IMR-90 (cell line): Measurements from ENCODE around the gene CMC1. TPM values are rescaled to one million over a fixed set of nuclear protein-coding genes. Genes with fewer than 3 reads are reported as not detected.
"Not testable (repeated sequence)": the region's sequence is repeated elsewhere in the genome, so short reads cannot be mapped to it uniquely, and the experiment has no call there.

Experiments
- ATAC-seq: fragments of 200-7000 bp; cut with Tn5 transposase; 2 replicates; pipeline ENCODE4 v1.9.1; 2020; ENCODE audit warnings: low read depth, mild to moderate bottlenecking, moderate library complexity
- BruUV-seq: library from RNA; stranded (reverse); fragments of 400-500 nt; replicated peaks from 2 replicates; lab custom pipeline; 2021; lab: Mats Ljungman, UMichigan
- CTCF ChIA-PET: fragments of 300-600 bp; formaldehyde crosslinking; extraction: SDS; loops from one replicate; lab custom pipeline; 2021; ENCODE audit warnings: antibody characterized with exemption; lab: Yijun Ruan, JAX
- POLR2A ChIA-PET: fragments of 300-600 bp; sonication (Branson Sonifier 250); formaldehyde crosslinking; loops from one replicate; lab custom pipeline; 2022; ENCODE audit warnings: antibody characterized with exemption; ENCODE audit not compliant: unreplicated experiment; lab: Charles Lee
- DNase-seq: peaks from one replicate; pipeline ENCODE4 v3.0.0; 2013
- H2AFZ ChIP-seq: replicated peaks from 2 replicates; pipeline ENCODE3; 2013; ENCODE audit warnings: low read length, mild to moderate bottlenecking; ENCODE audit not compliant: poor library complexity
- H2AK5ac ChIP-seq: 2 replicates; pipeline ENCODE4 v1.6.1; 2013; ENCODE audit warnings: low read depth, low read length, inconsistent platforms
- H2AK9ac ChIP-seq: replicated peaks from 2 replicates; pipeline ENCODE3; 2013; ENCODE audit warnings: mild to moderate bottlenecking, low read depth, low read length, moderate library complexity; ENCODE audit not compliant: poor library complexity
- H2BK120ac ChIP-seq: 2 replicates; pipeline ENCODE4 v1.6.1; 2013; ENCODE audit warnings: low read depth, low read length, inconsistent platforms
- H2BK15ac ChIP-seq: 3 replicates; pipeline ENCODE4 v1.6.1; 2013; ENCODE audit warnings: low read depth, low read length, inconsistent platforms
- H2BK20ac ChIP-seq: 2 replicates; pipeline ENCODE4 v1.6.1; 2013; ENCODE audit warnings: low read depth, mild to moderate bottlenecking, inconsistent platforms, low read length, moderate library complexity
- H2BK5ac ChIP-seq: 2 replicates; pipeline ENCODE4 v1.6.1; 2013; ENCODE audit warnings: mild to moderate bottlenecking, low read depth, low read length, inconsistent platforms; ENCODE audit not compliant: poor library complexity, severe bottlenecking
- H3K14ac ChIP-seq: replicated peaks from 2 replicates; pipeline ENCODE4 v1.6.1; 2013; ENCODE audit warnings: low read depth, low read length, inconsistent platforms
- H3K18ac ChIP-seq: 2 replicates; pipeline ENCODE4 v1.6.1; 2013; ENCODE audit warnings: low read depth, low read length, control low read depth
- H3K23ac ChIP-seq: 2 replicates; pipeline ENCODE4 v1.6.1; 2013; ENCODE audit warnings: low read depth, low read length, inconsistent platforms
- H3K27ac ChIP-seq: 2 replicates; pipeline ENCODE4 v1.5.1; 2013; ENCODE audit warnings: mild to moderate bottlenecking, control low read depth, low read length; ENCODE audit not compliant: insufficient read depth
- H3K27me3 ChIP-seq: 2 replicates; pipeline ENCODE4 v1.6.1; 2013; ENCODE audit warnings: low read length; ENCODE audit not compliant: control insufficient read depth, insufficient read depth
- H3K36me3 ChIP-seq: 2 replicates; pipeline ENCODE4 v1.6.1; 2013; ENCODE audit warnings: low read length, mixed read lengths; ENCODE audit not compliant: control insufficient read depth, insufficient read depth
- H3K4ac ChIP-seq: 2 replicates; pipeline ENCODE4 v1.6.1; 2013; ENCODE audit warnings: low read depth, low read length, inconsistent platforms
- H3K4me1 ChIP-seq: 2 replicates; pipeline ENCODE4 v1.6.1; 2013; ENCODE audit warnings: low read length, mixed read lengths; ENCODE audit not compliant: control insufficient read depth, insufficient read depth
- H3K4me2 ChIP-seq: 2 replicates; pipeline ENCODE4 v1.6.1; 2013; ENCODE audit warnings: low read depth, mild to moderate bottlenecking, control low read depth, low read length, moderate library complexity
- H3K4me3 ChIP-seq: 2 replicates; pipeline ENCODE4 v1.5.1; 2013; ENCODE audit warnings: low read depth, mild to moderate bottlenecking, control low read depth, low read length, moderate library complexity; ENCODE audit not compliant: insufficient read depth
- H3K56ac ChIP-seq: 2 replicates; pipeline ENCODE4 v1.6.1; 2013; ENCODE audit warnings: low read length, inconsistent platforms; ENCODE audit not compliant: insufficient read depth; ENCODE audit errors: extremely low read depth
- H3K79me1 ChIP-seq, 2 experiments: 2 replicates each; pipeline ENCODE4 v1.6.1; 2013; ENCODE audit warnings: low read length in 2 of 2, inconsistent platforms in 1 of 2, low read depth in 1 of 2
- H3K9ac ChIP-seq: 2 replicates; pipeline ENCODE4 v1.6.1; 2013; ENCODE audit warnings: low read depth, low read length, control low read depth
- H3K9me1 ChIP-seq: 2 replicates; pipeline ENCODE4 v1.6.1; 2013; ENCODE audit warnings: low read length, inconsistent platforms; ENCODE audit not compliant: insufficient read depth
- H3K9me3 ChIP-seq: 2 replicates; pipeline ENCODE4 v1.6.1; 2013; ENCODE audit warnings: low read length; ENCODE audit not compliant: control insufficient read depth, insufficient read depth
- H4K20me1 ChIP-seq: 2 replicates; pipeline ENCODE4 v1.6.1; 2013; ENCODE audit warnings: low read length, inconsistent platforms; ENCODE audit not compliant: insufficient read depth
- H4K5ac ChIP-seq: 2 replicates; pipeline ENCODE4 v1.6.1; 2013; ENCODE audit warnings: mild to moderate bottlenecking, low read depth, low read length, control low read depth
- H4K8ac ChIP-seq, 2 experiments: 2 replicates each; pipeline ENCODE4 v1.6.1; 2013; ENCODE audit warnings: low read depth in 2 of 2, low read length in 2 of 2, control low read depth in 1 of 2, inconsistent platforms in 1 of 2
- H4K91ac ChIP-seq: 2 replicates; pipeline ENCODE4 v1.6.1; 2013; ENCODE audit warnings: low read depth, low read length, inconsistent platforms; ENCODE audit not compliant: insufficient read depth
- CEBPB ChIP-seq: IDR thresholded peaks from 2 replicates; pipeline ENCODE4 v1.6.1; 2012; ENCODE audit warnings: low read depth, low read length, improper control_type of control experiment
- CHD1 ChIP-seq: IDR thresholded peaks from 2 replicates; pipeline ENCODE4 v1.6.1; 2012; ENCODE audit warnings: low read depth, low read length, improper control_type of control experiment
- FOS ChIP-seq: fragments of 150-350 bp; IDR thresholded peaks from 2 replicates; pipeline ENCODE4 v1.6.1; 2016; ENCODE audit warnings: low read depth, low read length
- MXI1 ChIP-seq: IDR thresholded peaks from 2 replicates; pipeline ENCODE4 v1.6.1; 2012; ENCODE audit warnings: low read depth, mild to moderate bottlenecking, low read length, moderate library complexity, borderline replicate concordance
- RFX5 ChIP-seq: IDR thresholded peaks from 2 replicates; pipeline ENCODE4 v1.8.0; 2012; ENCODE audit warnings: low read depth, mild to moderate bottlenecking, low read length, moderate library complexity
- SMC3 ChIP-seq: fragments of 150-350 bp; IDR thresholded peaks from 2 replicates; pipeline ENCODE4 v1.6.1; 2016; ENCODE audit warnings: low read depth, mild to moderate bottlenecking, antibody characterized with exemption, low read length, moderate library complexity
- WGBS, 2 experiments: methylation state at CpG; one replicate each; pipeline versions ENCODE4 v1.1.5 to v1.1.7; 2013; ENCODE audit warnings: missing lambda C conversion rate in 2 of 2; ENCODE audit not compliant: insufficient read length in 1 of 2; ENCODE audit errors: extremely low coverage in 2 of 2; 5-methylcytosine and 5-hydroxymethylcytosine counted together
- dilution Hi-C: fragments of 300-500 bp; cut with HindIII; formaldehyde crosslinking; loops from one replicate; pipeline ENCODE4 v1.14.3; 2018; ENCODE audit warnings: low sequenced_read_pairs; ENCODE audit not compliant: unreplicated experiment
- in situ Hi-C: fragments of 300-500 bp; cut with MboI; formaldehyde crosslinking; loops from 3 replicates; pipeline ENCODE4 v1.14.3; 2019; ENCODE audit warnings: low sequenced_read_pairs, inconsistent platforms, mixed read lengths
- intact Hi-C: fragments of 100-400 bp; cut with micrococcal nuclease; formaldehyde crosslinking; loops from 2 replicates; pipeline ENCODE4 v1.10.0; 2022
- polyA plus RNA-seq, 3 experiments: library from polyadenylated mRNA; depleted of rRNA; stranded (reverse); fragments of >200 nt; gene quantifications; 2 replicates each; pipeline ENCODE4 v1.2.3, GENCODE V29; 2012; ENCODE audit warnings: low replicate concordance in 1 of 3
- total RNA-seq: library from RNA; depleted of rRNA; stranded (reverse); fragments of >200 nt; gene quantifications from 2 replicates; pipeline ENCODE4 v1.2.3, GENCODE V29; 2012
- TF ChIP-seq, protein P1 (sequence below): fragments of 150-350 bp; IDR thresholded peaks from 2 replicates; pipeline ENCODE4 v1.6.1; 2016; ENCODE audit warnings: low read depth, mild to moderate bottlenecking, low read length, moderate library complexity, borderline replicate concordance
- TF ChIP-seq, protein P2 (sequence below): fragments of 150-350 bp; IDR thresholded peaks from 2 replicates; pipeline ENCODE4 v1.6.1; 2017; ENCODE audit warnings: mild to moderate bottlenecking, antibody characterized with exemption, low read length, low read depth

The CMC1 gene
- total and polyA plus RNA-seq, 2 of the 4 experiments (the other 2 are of a cell fraction): 1.6 to 18.3 TPM

DNA sequence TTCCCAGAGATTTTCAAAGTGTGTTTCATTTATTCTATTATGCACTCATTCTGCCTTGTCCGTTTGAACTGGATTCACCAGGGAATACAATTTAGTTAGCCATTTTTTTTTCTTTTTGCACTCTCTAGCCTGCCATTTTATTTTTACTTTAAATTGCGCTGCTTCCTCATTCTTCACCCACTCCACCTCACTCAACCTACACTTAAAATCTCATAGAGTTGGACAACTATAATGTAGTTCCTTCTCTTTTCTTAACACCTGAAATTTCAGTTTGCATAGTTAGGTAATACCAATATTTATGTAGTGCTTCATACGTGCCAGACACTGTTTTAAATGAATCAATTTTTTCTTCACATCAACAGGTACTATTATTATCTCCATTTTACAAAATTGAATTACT lies 42.4 kb upstream of the CMC1 start:
- Histone ChIP-seq H3K18ac (no peak overlapping the region), H3K4me1 (no peaks in the 10 kb centered on the region), H3K4me3 (no peak overlapping the region), H3K27ac (no peak overlapping the region), H2AK5ac (no peak overlapping the region), H3K36me3 (no peaks in the 10 kb centered on the region), H3K9me1 (no peaks in the 10 kb centered on the region), H2BK5ac (no peak overlapping the region), H3K56ac (no peak overlapping the region), H2BK15ac (no peak overlapping the region), H4K8ac (no peak overlapping the region), H4K91ac (no peak overlapping the region), H3K23ac (no peak overlapping the region), H2AFZ (no peak overlapping the region), H4K20me1 (no peaks in the 10 kb centered on the region), H3K14ac (no peak overlapping the region), H3K9me3 (no peaks in the 10 kb centered on the region), H2AK9ac (no peak overlapping the region), H3K4me2 (no peak overlapping the region), H2BK120ac (no peak overlapping the region), H3K9ac (no peak overlapping the region), H2BK20ac (no peak overlapping the region), H3K27me3 (no peaks in the 10 kb centered on the region; the same call in 1 of the 2 replicates), H3K4ac (no peak overlapping the region), H3K79me1 (no peaks in the 10 kb centered on the region), H4K5ac (no peak overlapping the region)
- WGBS, 2 experiments: 100% methylated on average over 1 of the region's 3 CpGs; no CpG with 5 or more reads in 1 of the 2 experiments
- TF ChIP-seq RFX5 (no peak), FOS (no peak), CHD1 (no peak), MXI1 (no peak), SMC3 (no peak), CEBPB (no peak)
- TF ChIP-seq, protein P1, sequence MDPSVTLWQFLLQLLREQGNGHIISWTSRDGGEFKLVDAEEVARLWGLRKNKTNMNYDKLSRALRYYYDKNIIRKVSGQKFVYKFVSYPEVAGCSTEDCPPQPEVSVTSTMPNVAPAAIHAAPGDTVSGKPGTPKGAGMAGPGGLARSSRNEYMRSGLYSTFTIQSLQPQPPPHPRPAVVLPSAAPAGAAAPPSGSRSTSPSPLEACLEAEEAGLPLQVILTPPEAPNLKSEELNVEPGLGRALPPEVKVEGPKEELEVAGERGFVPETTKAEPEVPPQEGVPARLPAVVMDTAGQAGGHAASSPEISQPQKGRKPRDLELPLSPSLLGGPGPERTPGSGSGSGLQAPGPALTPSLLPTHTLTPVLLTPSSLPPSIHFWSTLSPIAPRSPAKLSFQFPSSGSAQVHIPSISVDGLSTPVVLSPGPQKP: no peak
- TF ChIP-seq, protein P2, sequence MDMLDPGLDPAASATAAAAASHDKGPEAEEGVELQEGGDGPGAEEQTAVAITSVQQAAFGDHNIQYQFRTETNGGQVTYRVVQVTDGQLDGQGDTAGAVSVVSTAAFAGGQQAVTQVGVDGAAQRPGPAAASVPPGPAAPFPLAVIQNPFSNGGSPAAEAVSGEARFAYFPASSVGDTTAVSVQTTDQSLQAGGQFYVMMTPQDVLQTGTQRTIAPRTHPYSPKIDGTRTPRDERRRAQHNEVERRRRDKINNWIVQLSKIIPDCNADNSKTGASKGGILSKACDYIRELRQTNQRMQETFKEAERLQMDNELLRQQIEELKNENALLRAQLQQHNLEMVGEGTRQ: no peak
- BruUV-seq: no TSS peak
- no peak for ATAC-seq
- in situ Hi-C loops (no loop called here), intact Hi-C loops (no loop called here), dilution Hi-C loops (no loop called here)
- ChIA-PET POLR2A (no interaction called here), CTCF (no interaction called here)
- DNase-seq: no peak

DNA sequence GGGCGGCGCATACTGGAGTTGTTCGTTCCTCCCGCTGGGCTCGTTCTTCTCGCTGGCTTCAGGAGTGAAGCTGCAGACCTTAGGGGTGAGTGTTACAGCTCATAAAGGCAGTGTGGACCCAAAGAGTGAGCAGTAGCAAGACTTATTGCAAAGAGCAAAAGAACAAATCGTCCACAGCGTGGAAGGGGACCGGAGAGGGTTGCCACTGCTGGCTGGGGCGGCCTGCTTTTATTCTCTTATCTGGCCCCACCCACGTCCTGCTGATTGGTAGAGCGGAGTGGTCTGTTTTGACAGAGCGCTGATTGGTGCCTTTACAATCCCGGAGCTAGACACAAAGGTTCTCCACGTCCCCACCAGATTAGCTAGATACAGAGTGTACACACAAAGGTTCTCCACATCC lies 41.8 kb upstream of the CMC1 start:
- H3K9me1 ChIP-seq, H4K91ac ChIP-seq, H3K27me3 ChIP-seq, H3K4me1 ChIP-seq, H2AFZ ChIP-seq, in situ Hi-C loops, POLR2A ChIA-PET, H3K18ac ChIP-seq, H3K14ac ChIP-seq, H4K20me1 ChIP-seq, H2AK9ac ChIP-seq, H3K27ac ChIP-seq, H3K36me3 ChIP-seq, H3K9ac ChIP-seq, H3K4me2 ChIP-seq, H3K56ac ChIP-seq, H3K4ac ChIP-seq, dilution Hi-C loops, H2AK5ac ChIP-seq, H3K23ac ChIP-seq, H2BK15ac ChIP-seq, DNase-seq, H4K8ac ChIP-seq, H2BK120ac ChIP-seq, CTCF ChIA-PET, H4K5ac ChIP-seq, intact Hi-C loops, H3K79me1 ChIP-seq, ATAC-seq, H2BK20ac ChIP-seq, BruUV-seq, H2BK5ac ChIP-seq, H3K9me3 ChIP-seq, H3K4me3 ChIP-seq: not testable (repeated sequence)
- WGBS, 2 experiments: 77% methylated on average over 6 of the region's 15 CpGs; no CpG with 5 or more reads in 1 of the 2 experiments
